ENCODE data around the gene LTBP1. TPM values are rescaled to one million over a fixed set of nuclear protein-coding genes. Genes with fewer than 3 reads are reported as not detected.

The LTBP1 gene
- total RNA-seq, 4 donors from 2014 or later: 5.1 to 12.9 (median 10.7) TPM

- Histone ChIP-seq H3K4me3 (replicated peaks in 1 of 3) (no peak overlapping the region), H3K27ac (no peak overlapping the region), H3K27me3 (no peaks in the 10 kb centered on the region), H3K4me1 (no peaks in the 10 kb centered on the region), H3K36me3 (no peaks in the 10 kb centered on the region), H3K9me3 (no peaks in the 10 kb centered on the region)
- 87 to 95% methylated on average over 5 to 6 of the region's 6 CpGs for WGBS, 2 donors
- intact Hi-C loops (cut with DNase I): no loop called here
- no peak for DNase-seq
- no peak for TF ChIP-seq POLR2A (IDR thresholded peaks at IDR 0.05)
- TF ChIP-seq, protein P1, sequence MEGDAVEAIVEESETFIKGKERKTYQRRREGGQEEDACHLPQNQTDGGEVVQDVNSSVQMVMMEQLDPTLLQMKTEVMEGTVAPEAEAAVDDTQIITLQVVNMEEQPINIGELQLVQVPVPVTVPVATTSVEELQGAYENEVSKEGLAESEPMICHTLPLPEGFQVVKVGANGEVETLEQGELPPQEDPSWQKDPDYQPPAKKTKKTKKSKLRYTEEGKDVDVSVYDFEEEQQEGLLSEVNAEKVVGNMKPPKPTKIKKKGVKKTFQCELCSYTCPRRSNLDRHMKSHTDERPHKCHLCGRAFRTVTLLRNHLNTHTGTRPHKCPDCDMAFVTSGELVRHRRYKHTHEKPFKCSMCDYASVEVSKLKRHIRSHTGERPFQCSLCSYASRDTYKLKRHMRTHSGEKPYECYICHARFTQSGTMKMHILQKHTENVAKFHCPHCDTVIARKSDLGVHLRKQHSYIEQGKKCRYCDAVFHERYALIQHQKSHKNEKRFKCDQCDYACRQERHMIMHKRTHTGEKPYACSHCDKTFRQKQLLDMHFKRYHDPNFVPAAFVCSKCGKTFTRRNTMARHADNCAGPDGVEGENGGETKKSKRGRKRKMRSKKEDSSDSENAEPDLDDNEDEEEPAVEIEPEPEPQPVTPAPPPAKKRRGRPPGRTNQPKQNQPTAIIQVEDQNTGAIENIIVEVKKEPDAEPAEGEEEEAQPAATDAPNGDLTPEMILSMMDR (IDR thresholded peaks at IDR 0.05): no peak
Measured at GRCh38 chr2:32925976-32926707, 20.6 kb upstream of the LTBP1 start.

DNA sequence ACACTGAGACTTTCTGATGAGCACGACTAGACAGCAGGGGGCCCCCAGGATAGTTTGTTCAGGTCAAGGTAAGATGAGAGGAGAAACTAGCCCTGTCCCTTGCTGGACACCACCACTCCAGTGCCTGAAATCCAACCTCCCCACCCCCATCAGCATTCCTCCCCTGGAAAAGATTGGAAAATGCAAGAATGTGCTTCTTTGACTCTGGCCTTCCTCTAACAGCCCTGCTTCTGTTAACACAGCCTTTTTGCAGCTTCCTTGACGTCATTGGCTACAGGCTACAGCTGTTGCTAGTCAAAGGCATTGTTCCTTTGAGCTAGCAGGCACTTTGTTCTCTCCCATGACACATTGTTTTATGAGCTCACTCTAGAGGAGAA is 20.1 kb upstream of the LTBP1 start:
- WGBS, 2 donors: 36 to 53% methylated on average over 1 to 2 of the region's 2 CpGs
- H3K4me3 ChIP-seq (replicated peaks in 1 of 3): no peak overlapping the region
- TF ChIP-seq POLR2A (IDR thresholded peaks at IDR 0.05): no peak
- TF ChIP-seq, protein P1 (IDR thresholded peaks at IDR 0.05): no peak
- no peaks in the 10 kb centered on the region for H3K4me1 ChIP-seq
- no peak for DNase-seq
- no peaks in the 10 kb centered on the region for H3K36me3 ChIP-seq
- no peak overlapping the region for H3K27ac ChIP-seq
- intact Hi-C loops (cut with DNase I): no loop called here
- H3K27me3 ChIP-seq: no peaks in the 10 kb centered on the region
- H3K9me3 ChIP-seq: no peaks in the 10 kb centered on the region

DNA sequence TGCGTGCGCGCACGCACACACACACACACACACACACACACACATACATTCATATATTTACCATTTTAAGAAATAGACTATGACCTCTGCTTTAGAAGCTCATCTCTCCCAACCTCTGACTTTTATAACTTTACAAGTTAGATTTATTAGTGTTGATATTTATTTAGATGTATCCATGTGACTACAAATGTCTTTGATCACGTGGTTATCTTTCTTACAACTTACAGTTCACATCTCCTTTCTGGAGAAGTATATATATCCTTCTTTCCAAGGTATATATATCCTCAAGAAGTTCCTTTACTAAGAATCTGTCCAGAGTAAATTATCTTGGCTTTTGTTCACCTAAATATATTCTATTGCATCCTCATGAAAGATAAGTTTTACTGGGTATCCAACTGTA is 16.3 kb upstream of the LTBP1 start:
- Histone ChIP-seq H3K9me3 (no peaks in the 10 kb centered on the region), H3K27me3 (no peaks in the 10 kb centered on the region), H3K4me3 (replicated peaks in 1 of 3) (no peak overlapping the region), H3K27ac (no peak overlapping the region), H3K4me1 (no peaks in the 10 kb centered on the region), H3K36me3 (no peaks in the 10 kb centered on the region)
- TF ChIP-seq, protein P1 (IDR thresholded peaks at IDR 0.05): no peak
- no peak for TF ChIP-seq POLR2A (IDR thresholded peaks at IDR 0.05)
- WGBS, 2 donors: 75 to 84% methylated on average over 5 of the region's 5 CpGs
- intact Hi-C loops (cut with DNase I): no loop called here
- DNase-seq: no peak

DNA sequence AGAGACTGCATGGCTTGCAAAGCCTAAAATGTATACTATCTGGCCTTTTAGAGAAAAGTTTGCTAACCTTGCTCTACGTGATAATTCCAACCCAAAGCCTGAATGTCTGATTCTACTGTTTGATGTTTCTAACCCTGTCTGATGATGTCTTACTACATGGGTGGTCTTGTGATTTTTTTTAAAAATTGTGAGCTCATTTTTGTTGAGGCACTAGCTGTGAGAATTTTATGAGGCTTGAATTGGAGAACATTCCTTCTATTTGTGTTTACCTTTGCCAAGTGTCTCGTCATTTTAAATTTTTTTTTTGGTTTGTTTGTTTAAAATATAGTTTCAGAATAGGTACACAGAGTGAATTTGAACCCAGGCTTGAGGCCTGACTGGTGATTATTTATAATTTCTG is 15.2 kb upstream of the LTBP1 start:
- H3K9me3 ChIP-seq: no peaks in the 10 kb centered on the region
- no peak for TF ChIP-seq POLR2A (IDR thresholded peaks at IDR 0.05)
- TF ChIP-seq, protein P1 (IDR thresholded peaks at IDR 0.05): no peak
- DNase-seq: no peak
- H3K4me1 ChIP-seq: no peaks in the 10 kb centered on the region
- H3K27ac ChIP-seq: no peak overlapping the region
- H3K36me3 ChIP-seq: no peaks in the 10 kb centered on the region
- intact Hi-C loops (cut with DNase I): no loop called here
- no peak overlapping the region for H3K4me3 ChIP-seq (replicated peaks in 1 of 3)
- no peaks in the 10 kb centered on the region for H3K27me3 ChIP-seq
- 80 to 81% methylated on average over 2 of the region's 2 CpGs for WGBS, 2 donors

DNA sequence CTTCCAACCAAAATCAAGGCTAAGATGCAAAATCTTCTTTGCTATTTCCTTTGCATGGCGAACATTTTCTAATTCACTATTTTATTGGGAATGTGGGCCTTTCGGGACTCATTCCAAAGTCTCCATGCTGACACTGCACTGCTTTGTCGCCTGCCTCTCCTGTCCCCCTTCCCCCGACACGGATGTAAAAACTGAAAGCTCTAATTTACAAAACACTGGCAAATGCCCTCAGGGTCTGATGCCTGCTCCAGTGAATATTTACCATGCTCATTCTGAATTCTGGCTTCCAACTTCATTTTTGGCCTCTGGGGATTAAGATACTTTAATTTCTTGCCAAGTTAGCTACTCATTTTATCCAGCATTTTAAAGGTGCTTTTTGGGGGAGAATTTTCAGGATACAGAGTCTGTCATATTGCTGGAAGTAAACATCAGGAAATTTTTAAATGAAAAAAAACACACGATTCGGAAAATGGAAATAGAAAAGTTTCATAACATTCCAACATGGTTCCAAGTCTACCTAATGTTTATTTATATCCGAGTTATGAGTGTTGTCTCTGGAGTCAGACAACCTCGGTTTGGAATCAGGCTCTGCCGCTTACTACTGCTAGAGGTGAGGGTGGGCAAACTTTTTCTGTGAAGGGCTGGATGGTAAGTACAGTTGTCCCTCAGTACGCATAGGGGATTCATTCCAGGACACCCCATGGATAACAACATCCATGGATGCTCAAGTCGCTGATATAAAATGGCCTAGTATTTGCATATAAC is 14.6 kb upstream of the LTBP1 start:
- H3K9me3 ChIP-seq: no peaks in the 10 kb centered on the region
- intact Hi-C loops (cut with DNase I): no loop called here
- DNase-seq: no peak
- H3K4me3 ChIP-seq (replicated peaks in 1 of 3): no peak overlapping the region
- no peak overlapping the region for H3K27ac ChIP-seq
- no peaks in the 10 kb centered on the region for H3K27me3 ChIP-seq
- WGBS, 2 donors: 71 to 80% methylated on average over 12 of the region's 12 CpGs
- TF ChIP-seq, protein P1 (IDR thresholded peaks at IDR 0.05): no peak
- TF ChIP-seq POLR2A (IDR thresholded peaks at IDR 0.05): no peak
- H3K36me3 ChIP-seq: no peaks in the 10 kb centered on the region
- no peaks in the 10 kb centered on the region for H3K4me1 ChIP-seq
